HepG2 (cell line): ENCODE results near the gene TEKT5. TPM values are rescaled to one million over a fixed set of nuclear protein-coding genes. Genes with fewer than 3 reads are reported as not detected.

ENCODE experiments used
- GRHL1 ChIP-seq: sonication (generic); formaldehyde crosslinking; conservative IDR thresholded peaks from 2 replicates; pipeline ENCODE4 v1.8.0; 2022; ENCODE audit warnings: missing genetic modification reagents
- HNRNPL ChIP-seq: fragments of 200-400 bp; formaldehyde crosslinking; IDR thresholded peaks from 2 replicates; pipeline ENCODE4 v1.6.1; 2017; ENCODE audit warnings: mild to moderate bottlenecking, low read depth, low read length
- IRX3 ChIP-seq: sonication (generic); formaldehyde crosslinking; IDR thresholded peaks from 2 replicates; pipeline ENCODE4 v1.8.1; 2023; ENCODE audit warnings: mild to moderate bottlenecking, low read depth, missing genetic modification reagents, borderline replicate concordance
- MAX ChIP-seq: IDR thresholded peaks from 2 replicates; pipeline ENCODE4 v1.6.1; 2012; ENCODE audit warnings: inconsistent platforms
- POGK ChIP-seq: sonication (generic); formaldehyde crosslinking; conservative IDR thresholded peaks from 2 replicates; pipeline ENCODE4 v1.8.0; 2022; ENCODE audit warnings: mild to moderate bottlenecking, moderate library complexity, missing genetic modification reagents
- U2AF2 ChIP-seq: fragments of 200-400 bp; formaldehyde crosslinking; IDR thresholded peaks from 2 replicates; pipeline ENCODE4 v1.6.1; 2017; ENCODE audit warnings: low read depth, mild to moderate bottlenecking, low read length
- ZNF207 ChIP-seq: fragments of 450-650 bp; IDR thresholded peaks from 2 replicates; pipeline ENCODE4 v1.6.1; 2016; ENCODE audit warnings: antibody characterized with exemption, borderline replicate concordance
- ZNF549 ChIP-seq: sonication (generic); formaldehyde crosslinking; IDR thresholded peaks from 2 replicates; pipeline ENCODE4 v1.5.0; 2020; ENCODE audit warnings: missing genetic modification reagents
- ZSCAN30 ChIP-seq: sonication (generic); formaldehyde crosslinking; IDR thresholded peaks from 2 replicates; pipeline ENCODE4 v1.5.0; 2020; ENCODE audit warnings: mild to moderate bottlenecking, missing genetic modification reagents
- polyA plus RNA-seq, 8 experiments: library from polyadenylated mRNA; depleted of rRNA in 3 of 8; stranded (reverse) in 7 of 8; unstranded in 1 of 8; fragments of >200 nt; fragmentation: Illumina TruSeq in 4 of 8; extraction: Trizol in 4 of 8; gene quantifications; 2 replicates each; pipeline versions ENCODE4 v1.2.1 to v1.2.3, GENCODE V29; 2011 to 2016; ENCODE audit warnings: low read depth in 4 of 8, missing spikeins in 1 of 8, mixed read lengths in 1 of 8; ENCODE audit not compliant: insufficient read depth in 1 of 8
- total RNA-seq, 5 experiments: library from RNA; depleted of rRNA; stranded (reverse); fragments of >200 nt; fragmentation: Illumina TruSeq; extraction: Trizol; gene quantifications; 2 replicates each; pipeline ENCODE4 v1.2.3, GENCODE V29; 2016; ENCODE audit warnings: low read depth in 1 of 5
- TF ChIP-seq, protein P1 (sequence below): sonication (generic); formaldehyde crosslinking; IDR thresholded peaks from 2 replicates; pipeline ENCODE4 v1.4.0; 2020; ENCODE audit warnings: low read depth, missing genetic modification reagents
- TF ChIP-seq, protein P2 (sequence below): sonication (generic); formaldehyde crosslinking; IDR thresholded peaks from 2 replicates; pipeline ENCODE4 v1.4.0; 2020; ENCODE audit warnings: missing genetic modification reagents, mild to moderate bottlenecking, borderline replicate concordance
- TF ChIP-seq, protein P3 (sequence below): sonication (generic); formaldehyde crosslinking; IDR thresholded peaks from 2 replicates; pipeline ENCODE4 v1.5.0; 2020; ENCODE audit warnings: missing genetic modification reagents

The TEKT5 gene
- total and polyA plus RNA-seq, 2 of the 13 experiments (the other 11 are each of a cell fraction or from before 2014, with no cell fraction given): 0.16 TPM; not detected in 1

- TF ChIP-seq, protein P1, sequence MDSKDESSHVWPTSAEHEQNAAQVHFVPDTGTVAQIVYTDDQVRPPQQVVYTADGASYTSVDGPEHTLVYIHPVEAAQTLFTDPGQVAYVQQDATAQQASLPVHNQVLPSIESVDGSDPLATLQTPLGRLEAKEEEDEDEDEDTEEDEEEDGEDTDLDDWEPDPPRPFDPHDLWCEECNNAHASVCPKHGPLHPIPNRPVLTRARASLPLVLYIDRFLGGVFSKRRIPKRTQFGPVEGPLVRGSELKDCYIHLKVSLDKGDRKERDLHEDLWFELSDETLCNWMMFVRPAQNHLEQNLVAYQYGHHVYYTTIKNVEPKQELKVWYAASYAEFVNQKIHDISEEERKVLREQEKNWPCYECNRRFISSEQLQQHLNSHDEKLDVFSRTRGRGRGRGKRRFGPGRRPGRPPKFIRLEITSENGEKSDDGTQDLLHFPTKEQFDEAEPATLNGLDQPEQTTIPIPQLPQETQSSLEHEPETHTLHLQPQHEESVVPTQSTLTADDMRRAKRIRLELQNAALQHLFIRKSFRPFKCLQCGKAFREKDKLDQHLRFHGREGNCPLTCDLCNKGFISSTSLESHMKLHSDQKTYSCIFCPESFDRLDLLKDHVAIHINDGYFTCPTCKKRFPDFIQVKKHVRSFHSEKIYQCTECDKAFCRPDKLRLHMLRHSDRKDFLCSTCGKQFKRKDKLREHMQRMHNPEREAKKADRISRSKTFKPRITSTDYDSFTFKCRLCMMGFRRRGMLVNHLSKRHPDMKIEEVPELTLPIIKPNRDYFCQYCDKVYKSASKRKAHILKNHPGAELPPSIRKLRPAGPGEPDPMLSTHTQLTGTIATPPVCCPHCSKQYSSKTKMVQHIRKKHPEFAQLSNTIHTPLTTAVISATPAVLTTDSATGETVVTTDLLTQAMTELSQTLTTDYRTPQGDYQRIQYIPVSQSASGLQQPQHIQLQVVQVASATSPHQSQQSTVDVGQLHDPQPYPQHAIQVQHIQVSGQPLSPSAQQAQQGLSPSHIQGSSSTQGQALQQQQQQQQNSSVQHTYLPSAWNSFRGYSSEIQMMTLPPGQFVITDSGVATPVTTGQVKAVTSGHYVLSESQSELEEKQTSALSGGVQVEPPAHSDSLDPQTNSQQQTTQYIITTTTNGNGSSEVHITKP (CRISPR knock-in tag): peak; percentile 54; the same call in 1 of the 2 replicates
- TF ChIP-seq U2AF2 (no peak), ZNF549 (CRISPR knock-in tag) (no peak; the same call in 1 of the 2 replicates), MAX (peak; percentile 80), GRHL1 (CRISPR knock-in tag) (no peak), POGK (CRISPR knock-in tag) (peak; percentile 91), ZNF207 (no peak), ZSCAN30 (CRISPR knock-in tag) (peak; percentile 20; the same call in 1 of the 2 replicates), IRX3 (peak; percentile 76; the same call in 1 of the 2 replicates), HNRNPL (peak; percentile 66; the same call in 1 of the 2 replicates)
- TF ChIP-seq, protein P2, sequence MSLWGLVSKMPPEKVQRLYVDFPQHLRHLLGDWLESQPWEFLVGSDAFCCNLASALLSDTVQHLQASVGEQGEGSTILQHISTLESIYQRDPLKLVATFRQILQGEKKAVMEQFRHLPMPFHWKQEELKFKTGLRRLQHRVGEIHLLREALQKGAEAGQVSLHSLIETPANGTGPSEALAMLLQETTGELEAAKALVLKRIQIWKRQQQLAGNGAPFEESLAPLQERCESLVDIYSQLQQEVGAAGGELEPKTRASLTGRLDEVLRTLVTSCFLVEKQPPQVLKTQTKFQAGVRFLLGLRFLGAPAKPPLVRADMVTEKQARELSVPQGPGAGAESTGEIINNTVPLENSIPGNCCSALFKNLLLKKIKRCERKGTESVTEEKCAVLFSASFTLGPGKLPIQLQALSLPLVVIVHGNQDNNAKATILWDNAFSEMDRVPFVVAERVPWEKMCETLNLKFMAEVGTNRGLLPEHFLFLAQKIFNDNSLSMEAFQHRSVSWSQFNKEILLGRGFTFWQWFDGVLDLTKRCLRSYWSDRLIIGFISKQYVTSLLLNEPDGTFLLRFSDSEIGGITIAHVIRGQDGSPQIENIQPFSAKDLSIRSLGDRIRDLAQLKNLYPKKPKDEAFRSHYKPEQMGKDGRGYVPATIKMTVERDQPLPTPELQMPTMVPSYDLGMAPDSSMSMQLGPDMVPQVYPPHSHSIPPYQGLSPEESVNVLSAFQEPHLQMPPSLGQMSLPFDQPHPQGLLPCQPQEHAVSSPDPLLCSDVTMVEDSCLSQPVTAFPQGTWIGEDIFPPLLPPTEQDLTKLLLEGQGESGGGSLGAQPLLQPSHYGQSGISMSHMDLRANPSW (CRISPR knock-in tag): no peak
- TF ChIP-seq, protein P3, sequence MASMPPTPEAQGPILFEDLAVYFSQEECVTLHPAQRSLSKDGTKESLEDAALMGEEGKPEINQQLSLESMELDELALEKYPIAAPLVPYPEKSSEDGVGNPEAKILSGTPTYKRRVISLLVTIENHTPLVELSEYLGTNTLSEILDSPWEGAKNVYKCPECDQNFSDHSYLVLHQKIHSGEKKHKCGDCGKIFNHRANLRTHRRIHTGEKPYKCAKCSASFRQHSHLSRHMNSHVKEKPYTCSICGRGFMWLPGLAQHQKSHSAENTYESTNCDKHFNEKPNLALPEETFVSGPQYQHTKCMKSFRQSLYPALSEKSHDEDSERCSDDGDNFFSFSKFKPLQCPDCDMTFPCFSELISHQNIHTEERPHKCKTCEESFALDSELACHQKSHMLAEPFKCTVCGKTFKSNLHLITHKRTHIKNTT (CRISPR knock-in tag): 0 out of 2 replicates have a peak, but pooled peaks have one; percentile 44
Observed at GRCh38 chr16:10579965-10580882, 114.5 kb downstream of the TEKT5 start, which contains the start of gene EMP2 (continued).
